Neural cell (in vitro differentiated cells): Measurements from ENCODE around the gene MOB2. TPM values are rescaled to one million over a fixed set of nuclear protein-coding genes. Genes with fewer than 3 reads are reported as not detected.

ENCODE experiments used
- H2AFZ ChIP-seq: fragments of 200-600, 300-800 bp; sonication (generic), shearing (Covaris generic); 2 replicates; pipeline ENCODE4 v1.6.0; 2014; ENCODE audit warnings: low read depth, mild to moderate bottlenecking, antibody characterized with exemption, low read length, moderate library complexity
- H3F3A ChIP-seq: fragments of 200-600 bp; shearing (Covaris generic); 2 replicates; pipeline ENCODE4 v1.6.1; 2016; ENCODE audit warnings: mild to moderate bottlenecking, moderate library complexity, mixed read lengths, antibody characterized with exemption, low read length; ENCODE audit not compliant: insufficient read depth, poor library complexity, severe bottlenecking
- H3K27ac ChIP-seq: fragments of 200-600, 300-800 bp; sonication (generic), shearing (Covaris generic); 2 replicates; pipeline ENCODE4 v1.5.1; 2014; ENCODE audit warnings: mild to moderate bottlenecking, low read length, moderate library complexity
- H3K27me3 ChIP-seq: fragments of 300-800, 200-600 bp; sonication (generic), shearing (Covaris generic); 2 replicates; pipeline ENCODE4 v1.6.0; 2014; ENCODE audit warnings: mild to moderate bottlenecking, low read depth, low read length, moderate library complexity; ENCODE audit not compliant: insufficient read depth
- H3K36me3 ChIP-seq: fragments of 300-800, 200-600 bp; sonication (generic), shearing (Covaris generic); 2 replicates; pipeline ENCODE4 v1.5.1; 2014; ENCODE audit warnings: mild to moderate bottlenecking, antibody characterized with exemption, low read length, moderate library complexity; ENCODE audit not compliant: insufficient read depth
- H3K4me2 ChIP-seq: fragments of 300-800, 200-600 bp; sonication (generic), shearing (Covaris generic); 2 replicates; pipeline ENCODE4 v1.6.0; 2014; ENCODE audit warnings: mild to moderate bottlenecking, low read length
- H3K4me3 ChIP-seq: fragments of 300-800, 200-600 bp; sonication (generic), shearing (Covaris generic); 2 replicates; pipeline ENCODE4 v1.5.1; 2014; ENCODE audit warnings: mild to moderate bottlenecking, low read length, moderate library complexity
- H3K79me2 ChIP-seq: fragments of 200-600 bp; shearing (Covaris generic); replicated peaks from 2 replicates; pipeline ENCODE4 v1.6.0; 2014; ENCODE audit warnings: mild to moderate bottlenecking, low read length, moderate library complexity; ENCODE audit not compliant: insufficient read depth
- H3K9ac ChIP-seq: fragments of 300-800, 200-600 bp; sonication (generic), shearing (Covaris generic); 2 replicates; pipeline ENCODE4 v1.6.1; 2016; ENCODE audit warnings: mild to moderate bottlenecking, low read length, mixed read lengths
- H3K9me2 ChIP-seq: fragments of 200-600 bp; shearing (Covaris generic); 2 replicates; pipeline ENCODE4 v1.6.1; 2016; ENCODE audit warnings: mild to moderate bottlenecking, low read length, mixed read lengths; ENCODE audit not compliant: insufficient read depth
- H3K9me3 ChIP-seq: fragments of 200-600, 300-800 bp; sonication (generic), shearing (Covaris generic); 2 replicates; pipeline ENCODE4 v1.6.1; 2016; ENCODE audit warnings: mild to moderate bottlenecking, mixed run types, low read length, moderate library complexity, mixed read lengths
- H4K20me1 ChIP-seq: fragments of 200-600 bp; shearing (Covaris generic); 2 replicates; pipeline ENCODE4 v1.6.1; 2016; ENCODE audit warnings: mild to moderate bottlenecking, mixed run types; ENCODE audit not compliant: insufficient read depth
- CTCF ChIP-seq: fragments of 450-650 bp; IDR thresholded peaks from 2 replicates; pipeline ENCODE4 v1.5.1; 2014; ENCODE audit warnings: antibody characterized with exemption, mild to moderate bottlenecking, moderate library complexity; ENCODE audit not compliant: poor library complexity, severe bottlenecking
- EP300 ChIP-seq: fragments of 450-650 bp; conservative IDR thresholded peaks from 2 replicates; pipeline ENCODE4 v1.6.1; 2014; ENCODE audit warnings: antibody characterized with exemption, mild to moderate bottlenecking, moderate library complexity; ENCODE audit not compliant: poor library complexity, severe bottlenecking
- EZH2 ChIP-seq: fragments of 200-600, 300-800 bp; shearing (Covaris generic), sonication (generic); IDR thresholded peaks from 2 replicates; pipeline ENCODE4 v1.6.1; 2014; ENCODE audit warnings: antibody characterized with exemption, low read length, borderline replicate concordance, mild to moderate bottlenecking; ENCODE audit not compliant: insufficient read depth, poor library complexity, severe bottlenecking
- MXI1 ChIP-seq: fragments of 450-650 bp; conservative IDR thresholded peaks from 2 replicates; pipeline ENCODE4 v1.6.1; 2014; ENCODE audit warnings: antibody characterized with exemption, mild to moderate bottlenecking; ENCODE audit not compliant: poor library complexity, severe bottlenecking
- POLR2AphosphoS5 ChIP-seq: IDR thresholded peaks from 2 replicates; pipeline ENCODE4 v1.6.1; 2012
- SMC3 ChIP-seq: fragments of 450-650 bp; conservative IDR thresholded peaks from 2 replicates; pipeline ENCODE4 v1.6.1; 2014; ENCODE audit warnings: antibody characterized with exemption, mild to moderate bottlenecking, moderate library complexity; ENCODE audit not compliant: poor library complexity
- TAF1 ChIP-seq: IDR thresholded peaks from 2 replicates; pipeline ENCODE4 v1.6.1; 2012; ENCODE audit warnings: low read depth
- polyA plus RNA-seq: library from polyadenylated mRNA; depleted of rRNA; stranded (reverse); fragments of >200 nt; gene quantifications from 2 replicates; pipeline ENCODE4 v1.2.3, GENCODE V29; 2014
- TF ChIP-seq, protein P1 (sequence below): IDR thresholded peaks from 2 replicates; pipeline ENCODE4 v1.6.1; 2012; ENCODE audit warnings: borderline replicate concordance

Gene MOB2
- polyA plus RNA-seq, 1 donor from 2014 or later = 33.2 TPM

DNA sequence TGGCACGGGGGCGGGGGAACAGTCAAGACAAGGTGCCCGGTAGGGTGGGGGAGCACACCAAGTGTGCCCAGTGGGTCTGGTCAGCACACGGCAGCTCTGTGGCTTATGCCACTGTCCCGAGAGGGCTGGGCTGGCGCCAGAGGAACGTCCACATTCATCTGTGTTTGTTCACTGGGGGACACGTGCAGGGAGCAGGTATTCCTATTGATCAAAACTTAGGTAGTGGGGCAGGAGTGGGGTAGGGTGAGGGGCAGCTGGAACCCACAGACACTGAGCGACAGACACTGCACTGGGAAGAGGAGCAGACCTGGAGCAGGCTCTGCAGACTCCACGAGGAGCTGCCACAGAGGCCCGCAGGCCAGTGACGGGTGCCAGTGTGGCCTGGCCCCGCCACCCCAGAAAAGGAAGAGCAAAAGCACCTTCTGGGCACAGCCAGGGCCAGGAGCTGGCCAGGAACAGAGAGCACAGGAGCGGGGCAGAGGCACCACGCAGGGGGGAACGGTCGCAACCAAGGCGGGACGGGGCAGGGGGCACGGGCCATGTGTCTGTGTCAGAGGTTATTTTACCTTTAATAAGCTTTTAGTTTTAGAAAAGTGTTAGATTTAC lies 2.1 kb upstream of the MOB2 start:
- Histone ChIP-seq H3K9ac (no peak overlapping the region), H3K4me2 (no peak overlapping the region), H3F3A (no peaks in the 10 kb centered on the region), H4K20me1 (no peaks in the 10 kb centered on the region), H3K4me3 (no peak overlapping the region), H3K27ac (no peak overlapping the region), H3K9me3 (no peaks in the 10 kb centered on the region), H2AFZ (no peak overlapping the region), H3K9me2 (no peaks in the 10 kb centered on the region), H3K79me2 (no peaks in the 10 kb centered on the region), H3K27me3 (no peaks in the 10 kb centered on the region), H3K36me3 (no peaks in the 10 kb centered on the region)
- TF ChIP-seq CTCF = no peak
- no peak for TF ChIP-seq TAF1
- TF ChIP-seq SMC3 = no peak

GRCh38 chr11:1487851-1488574 lies 1.4 kb upstream of the MOB2 start:
- no peak overlapping the region for H3K9ac ChIP-seq

GRCh38 chr11:1487091-1487850 lies 692 bp upstream of the MOB2 start:
- Histone ChIP-seq H3K9me2 (no peaks in the 10 kb centered on the region), H3K79me2 (no peaks in the 10 kb centered on the region), H3K27ac (no peak overlapping the region), H3F3A (no peaks in the 10 kb centered on the region), H2AFZ (no peak overlapping the region), H3K4me2 (no peak overlapping the region), H3K4me3 (no peak overlapping the region), H3K27me3 (no peaks in the 10 kb centered on the region), H4K20me1 (no peaks in the 10 kb centered on the region), H3K9ac (no peak overlapping the region), H3K36me3 (no peaks in the 10 kb centered on the region), H3K9me3 (no peaks in the 10 kb centered on the region)
- TF ChIP-seq CTCF (no peak), TAF1 (no peak), MXI1 (no peak), SMC3 (no peak), POLR2AphosphoS5 (no peak), EP300 (no peak)
- TF ChIP-seq, protein P1, sequence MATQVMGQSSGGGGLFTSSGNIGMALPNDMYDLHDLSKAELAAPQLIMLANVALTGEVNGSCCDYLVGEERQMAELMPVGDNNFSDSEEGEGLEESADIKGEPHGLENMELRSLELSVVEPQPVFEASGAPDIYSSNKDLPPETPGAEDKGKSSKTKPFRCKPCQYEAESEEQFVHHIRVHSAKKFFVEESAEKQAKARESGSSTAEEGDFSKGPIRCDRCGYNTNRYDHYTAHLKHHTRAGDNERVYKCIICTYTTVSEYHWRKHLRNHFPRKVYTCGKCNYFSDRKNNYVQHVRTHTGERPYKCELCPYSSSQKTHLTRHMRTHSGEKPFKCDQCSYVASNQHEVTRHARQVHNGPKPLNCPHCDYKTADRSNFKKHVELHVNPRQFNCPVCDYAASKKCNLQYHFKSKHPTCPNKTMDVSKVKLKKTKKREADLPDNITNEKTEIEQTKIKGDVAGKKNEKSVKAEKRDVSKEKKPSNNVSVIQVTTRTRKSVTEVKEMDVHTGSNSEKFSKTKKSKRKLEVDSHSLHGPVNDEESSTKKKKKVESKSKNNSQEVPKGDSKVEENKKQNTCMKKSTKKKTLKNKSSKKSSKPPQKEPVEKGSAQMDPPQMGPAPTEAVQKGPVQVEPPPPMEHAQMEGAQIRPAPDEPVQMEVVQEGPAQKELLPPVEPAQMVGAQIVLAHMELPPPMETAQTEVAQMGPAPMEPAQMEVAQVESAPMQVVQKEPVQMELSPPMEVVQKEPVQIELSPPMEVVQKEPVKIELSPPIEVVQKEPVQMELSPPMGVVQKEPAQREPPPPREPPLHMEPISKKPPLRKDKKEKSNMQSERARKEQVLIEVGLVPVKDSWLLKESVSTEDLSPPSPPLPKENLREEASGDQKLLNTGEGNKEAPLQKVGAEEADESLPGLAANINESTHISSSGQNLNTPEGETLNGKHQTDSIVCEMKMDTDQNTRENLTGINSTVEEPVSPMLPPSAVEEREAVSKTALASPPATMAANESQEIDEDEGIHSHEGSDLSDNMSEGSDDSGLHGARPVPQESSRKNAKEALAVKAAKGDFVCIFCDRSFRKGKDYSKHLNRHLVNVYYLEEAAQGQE = no peak

More at GRCh38 chr11:1487851-1488574, 1.4 kb upstream of the MOB2 start:
- H3K9me2 ChIP-seq = no peaks in the 10 kb centered on the region
- no peak overlapping the region for H3K4me2 ChIP-seq
- H4K20me1 ChIP-seq = no peaks in the 10 kb centered on the region
- H3K4me3 ChIP-seq = no peak overlapping the region
- H3K9me3 ChIP-seq = no peaks in the 10 kb centered on the region
- no peak overlapping the region for H3K27ac ChIP-seq
- no peak overlapping the region for H2AFZ ChIP-seq
- H3F3A ChIP-seq = no peaks in the 10 kb centered on the region
- no peaks in the 10 kb centered on the region for H3K36me3 ChIP-seq
- H3K79me2 ChIP-seq = no peaks in the 10 kb centered on the region
- H3K27me3 ChIP-seq = no peaks in the 10 kb centered on the region
- TF ChIP-seq MXI1 (no peak), EZH2 (no peak), SMC3 (no peak)
